HT1080 (cell line): ENCODE data around the gene ESRP2. TPM values are rescaled to one million over a fixed set of nuclear protein-coding genes. Genes with fewer than 3 reads are reported as not detected.

ENCODE experiments used
- DNase-seq: peaks from one replicate; pipeline ENCODE4 v3.0.0-alpha.2; 2015; ENCODE audit warnings: low read depth
- total RNA-seq: library from RNA; depleted of rRNA; stranded (reverse); fragments of >200 nt; shearing (Covaris generic); gene quantifications from 2 replicates; pipeline ENCODE4 v1.2.3, GENCODE V29; 2014

Gene ESRP2
- total RNA-seq, 1 experiment from 2014 or later = 0.29 TPM

GRCh38 chr16:68242085-68242484 is 6.2 kb upstream of the ESRP2 start:
- DNase-seq = no peak

- no peak for DNase-seq
Measured at GRCh38 chr16:68238029-68238345, 2.1 kb upstream of the ESRP2 start.

- DNase-seq = peak; percentile 99
Measured at GRCh38 chr16:68237243-68238028, 1.5 kb upstream of the ESRP2 start.

- no peak for DNase-seq
Measured at GRCh38 chr16:68236826-68237242, 907 bp upstream of the ESRP2 start.

- no peak for DNase-seq
Measured at GRCh38 chr16:68236137-68236825, 354 bp upstream of the ESRP2 start.

- DNase-seq = no peak
Measured at GRCh38 chr16:68235108-68235886, 630 bp downstream of the ESRP2 start.

GRCh38 chr16:68234188-68235107 is 1.5 kb downstream of the ESRP2 start:
- peak; percentile 21 for DNase-seq

- no peak for DNase-seq
Measured at GRCh38 chr16:68233835-68234187, 2.1 kb downstream of the ESRP2 start.

GRCh38 chr16:68233085-68233834 is 2.7 kb downstream of the ESRP2 start:
- no peak for DNase-seq

- DNase-seq = no peak
Measured at GRCh38 chr16:68232335-68232734, 3.6 kb downstream of the ESRP2 start.

GRCh38 chr16:68231384-68232136 is 4.4 kb downstream of the ESRP2 start:
- no peak for DNase-seq

GRCh38 chr16:68230956-68231355 is 5.0 kb downstream of the ESRP2 start:
- no peak for DNase-seq

- no peak for DNase-seq
Measured at GRCh38 chr16:68230176-68230571, 5.8 kb downstream of the ESRP2 start.

GRCh38 chr16:68229431-68230175 is 6.3 kb downstream of the ESRP2 start:
- DNase-seq = peak; percentile 55

- no peak for DNase-seq
Measured at GRCh38 chr16:68228652-68229051, 7.3 kb downstream of the ESRP2 start.

GRCh38 chr16:68227850-68228553 is 7.9 kb downstream of the ESRP2 start:
- DNase-seq = no peak

GRCh38 chr16:68227183-68227793 is 8.6 kb downstream of the ESRP2 start:
- no peak for DNase-seq

- DNase-seq = no peak
Measured at GRCh38 chr16:68226116-68226515, 9.8 kb downstream of the ESRP2 start.
